GM21515 (cell line): ENCODE data around the gene STPG1.
"Not testable (repeated sequence)": the region's sequence is repeated elsewhere in the genome, so short reads cannot be mapped to it uniquely, and the experiment has no call there.

Source experiments
- ATAC-seq: cut with Tn5 transposase; IDR thresholded peaks from one replicate; pipeline ENCODE4 v1.9.1; 2021; ENCODE audit not compliant: unreplicated experiment

STPG1 gene

GRCh38 chr1:24413350-24414163, at the start of gene STPG1:
Gene STPG1 (minus strand): TSS chr1:24413782. CDS start chr1:24401388, 12,394 bp downstream.
- ATAC-seq, result no peak

GRCh38 chr1:24462128-24462527, 48.5 kb upstream of the STPG1 start:
- ATAC-seq, result not testable (repeated sequence)

GRCh38 chr1:24459551-24460266, 46.1 kb upstream of the STPG1 start:
- ATAC-seq, result no peak

- no peak for ATAC-seq
Measured at GRCh38 chr1:24457866-24458265, 44.3 kb upstream of the STPG1 start.

GRCh38 chr1:24455272-24455671, 41.7 kb upstream of the STPG1 start:
- ATAC-seq, result no peak

- ATAC-seq, result no peak
Measured at GRCh38 chr1:24454673-24455072, 41.1 kb upstream of the STPG1 start.

GRCh38 chr1:24452922-24453485, 39.4 kb upstream of the STPG1 start:
- ATAC-seq, result no peak

- no peak for ATAC-seq
Measured at GRCh38 chr1:24451746-24452145, 38.2 kb upstream of the STPG1 start.

GRCh38 chr1:24450857-24451397, 37.3 kb upstream of the STPG1 start:
- ATAC-seq, result no peak

- no peak for ATAC-seq
Measured at GRCh38 chr1:24450316-24450715, 36.7 kb upstream of the STPG1 start.

GRCh38 chr1:24446446-24446845, 32.9 kb upstream of the STPG1 start:
- not testable (repeated sequence) for ATAC-seq

GRCh38 chr1:24443241-24443656, 29.7 kb upstream of the STPG1 start:
- no peak for ATAC-seq

- ATAC-seq, result no peak
Measured at GRCh38 chr1:24442764-24443163, 29.2 kb upstream of the STPG1 start.

GRCh38 chr1:24441996-24442668, 28.6 kb upstream of the STPG1 start:
- no peak for ATAC-seq

- no peak for ATAC-seq
Measured at GRCh38 chr1:24441480-24441879, 27.9 kb upstream of the STPG1 start.

GRCh38 chr1:24440436-24440835, 26.9 kb upstream of the STPG1 start:
- no peak for ATAC-seq

- no peak for ATAC-seq
Measured at GRCh38 chr1:24438423-24438901, 24.9 kb upstream of the STPG1 start.

- no peak for ATAC-seq
Measured at GRCh38 chr1:24437631-24438396, 24.2 kb upstream of the STPG1 start.

GRCh38 chr1:24435782-24436365, 22.3 kb upstream of the STPG1 start:
- ATAC-seq, result no peak

- no peak for ATAC-seq
Measured at GRCh38 chr1:24427545-24427862, 13.9 kb upstream of the STPG1 start.
